Left lung (tissue), 10 donors: ENCODE measurements around the gene LSP1. TPM values are rescaled to one million over a fixed set of nuclear protein-coding genes. Genes with fewer than 3 reads are reported as not detected.

Source experiments
- ATAC-seq: fragments of 200-7000 bp; cut with Tn5 transposase; one replicate; pipeline ENCODE4 v1.9.1; 2020; ENCODE audit warnings: moderate library complexity
- DNase-seq, 4 donors: peaks; one replicate each; pipeline ENCODE4 v3.0.0-alpha.2; 2013 to 2020
- H3K27ac ChIP-seq, 2 donors: fragments of 200-600 bp; sonication (generic) in 1 of 2; one replicate each; pipeline versions ENCODE4 v1.5.0 to v1.8.0; 2020 to 2021
- H3K27me3 ChIP-seq, 2 donors: fragments of 200-600 bp; sonication (generic) in 1 of 2; one replicate each; pipeline versions ENCODE4 v1.5.0 to v1.8.0; 2020 to 2021
- H3K36me3 ChIP-seq, 2 donors: fragments of 200-600 bp; sonication (generic) in 1 of 2; one replicate each; pipeline versions ENCODE4 v1.5.0 to v1.8.0; 2020 to 2021
- H3K4me1 ChIP-seq, 2 donors: fragments of 200-600 bp; one replicate each; pipeline ENCODE4 v1.8.0; 2021
- H3K4me3 ChIP-seq, 2 donors: fragments of 200-600 bp; sonication (generic) in 1 of 2; one replicate each; pipeline versions ENCODE4 v1.5.0 to v1.8.0; 2020 to 2021; ENCODE audit warnings: mild to moderate bottlenecking in 1 of 2
- H3K9me3 ChIP-seq, 2 donors: fragments of 200-600 bp; sonication (generic) in 1 of 2; one replicate each; pipeline versions ENCODE4 v1.5.0 to v1.8.0; 2020 to 2021
- intact Hi-C, 2 donors: fragments of 100-400 bp; cut with DNase I; formaldehyde crosslinking; loops; one replicate each; pipeline versions ENCODE4 v1.11.2 to v1.14.2; 2022
- polyA plus RNA-seq, 6 donors: library from polyadenylated mRNA; unstranded; fragments of 120-200 nt; gene quantifications; one replicate each; pipeline ENCODE4 v1.2.1, GENCODE V29; 2013; ENCODE audit not compliant: insufficient read length in 6 of 6
- total RNA-seq, 2 donors: library from RNA; stranded (reverse); fragmentation: NEBNext Ultra II Directional; extraction: Animal tissue kit (Norgen Biotek cat#: 25700); gene quantifications; one replicate each; pipeline ENCODE4 v1.2.1, GENCODE V29; 2021
- TF ChIP-seq, protein P1 (sequence below), 2 donors: fragments of 200-600 bp; sonication (generic) in 1 of 2; IDR thresholded peaks; one replicate each; pipeline versions ENCODE4 v1.5.0 to v1.8.0; 2021; ENCODE audit warnings: antibody characterized with exemption in 2 of 2
- donor health status: DM: no; HTN: yes; CAD: no.
- donor health status: DM: no; HTN: no; CAD: no.

Gene LSP1
- total and polyA plus RNA-seq, 8 donors, result 5.9 to 76.6 (median 7.5) TPM

DNA sequence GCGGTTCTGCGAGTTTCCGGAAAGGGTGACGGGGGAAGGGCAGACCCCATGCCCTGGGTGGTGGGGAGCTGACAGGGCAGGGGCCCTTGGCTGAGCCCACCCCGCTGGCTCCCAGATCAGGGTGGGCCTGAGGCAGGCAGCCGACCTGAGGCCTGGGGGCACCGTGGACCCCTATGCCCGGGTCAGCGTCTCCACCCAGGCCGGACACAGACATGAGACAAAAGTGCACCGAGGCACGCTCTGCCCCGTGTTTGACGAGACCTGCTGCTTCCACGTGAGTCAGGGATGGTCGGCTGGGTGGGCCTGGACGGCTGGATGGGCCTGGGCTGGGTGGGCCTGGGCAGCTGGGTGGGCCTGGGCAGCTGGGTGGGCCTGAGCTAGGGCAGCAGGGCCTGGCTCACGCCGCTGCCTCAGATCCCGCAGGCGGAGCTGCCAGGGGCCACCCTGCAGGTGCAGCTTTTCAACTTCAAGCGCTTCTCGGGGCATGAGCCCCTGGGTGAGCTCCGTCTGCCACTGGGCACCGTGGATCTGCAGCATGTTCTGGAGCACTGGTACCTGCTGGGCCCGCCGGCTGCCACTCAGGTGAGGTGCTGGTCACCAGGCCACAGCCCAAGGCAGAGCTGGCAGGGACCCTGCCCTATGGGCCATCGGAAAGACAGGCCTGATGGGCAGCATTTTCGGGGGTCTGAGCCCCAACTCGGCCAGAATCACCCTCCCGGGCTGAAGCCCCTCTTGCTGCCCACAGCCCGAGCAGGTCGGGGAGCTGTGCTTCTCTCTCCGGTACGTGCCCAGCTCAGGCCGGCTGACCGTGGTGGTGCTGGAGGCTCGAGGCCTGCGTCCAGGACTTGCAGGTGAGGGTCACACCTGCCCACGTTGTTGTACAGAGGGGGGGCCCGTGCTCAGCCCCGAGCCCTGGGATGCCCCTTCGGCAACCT is 16.6 kb upstream of the LSP1 start:
- TF ChIP-seq, protein P1, sequence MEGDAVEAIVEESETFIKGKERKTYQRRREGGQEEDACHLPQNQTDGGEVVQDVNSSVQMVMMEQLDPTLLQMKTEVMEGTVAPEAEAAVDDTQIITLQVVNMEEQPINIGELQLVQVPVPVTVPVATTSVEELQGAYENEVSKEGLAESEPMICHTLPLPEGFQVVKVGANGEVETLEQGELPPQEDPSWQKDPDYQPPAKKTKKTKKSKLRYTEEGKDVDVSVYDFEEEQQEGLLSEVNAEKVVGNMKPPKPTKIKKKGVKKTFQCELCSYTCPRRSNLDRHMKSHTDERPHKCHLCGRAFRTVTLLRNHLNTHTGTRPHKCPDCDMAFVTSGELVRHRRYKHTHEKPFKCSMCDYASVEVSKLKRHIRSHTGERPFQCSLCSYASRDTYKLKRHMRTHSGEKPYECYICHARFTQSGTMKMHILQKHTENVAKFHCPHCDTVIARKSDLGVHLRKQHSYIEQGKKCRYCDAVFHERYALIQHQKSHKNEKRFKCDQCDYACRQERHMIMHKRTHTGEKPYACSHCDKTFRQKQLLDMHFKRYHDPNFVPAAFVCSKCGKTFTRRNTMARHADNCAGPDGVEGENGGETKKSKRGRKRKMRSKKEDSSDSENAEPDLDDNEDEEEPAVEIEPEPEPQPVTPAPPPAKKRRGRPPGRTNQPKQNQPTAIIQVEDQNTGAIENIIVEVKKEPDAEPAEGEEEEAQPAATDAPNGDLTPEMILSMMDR (IDR thresholded peaks at IDR 0.05), result no peak
- ATAC-seq (no peak), DNase-seq (peak in 2 of 4 donors; percentile 32 to 80)
- intact Hi-C loops, result loop anchor here in 1 of 2 donors (5.0 to 10.0 kb wide), 2 partner anchors 181 to 316 kb away; no protein-coding TSS in a partner anchor
- peaks cover 0 to 21% of the 10 kb centered on the region in 2 donors for H3K27me3 ChIP-seq
- no peak overlapping the region for H3K4me3 ChIP-seq
- H3K9me3 ChIP-seq, result no peaks in the 10 kb centered on the region
- peaks cover 9 to 55% of the 10 kb centered on the region in 2 donors for H3K4me1 ChIP-seq
- H3K27ac ChIP-seq, result no peak overlapping the region
- no peaks in the 10 kb centered on the region for H3K36me3 ChIP-seq

DNA sequence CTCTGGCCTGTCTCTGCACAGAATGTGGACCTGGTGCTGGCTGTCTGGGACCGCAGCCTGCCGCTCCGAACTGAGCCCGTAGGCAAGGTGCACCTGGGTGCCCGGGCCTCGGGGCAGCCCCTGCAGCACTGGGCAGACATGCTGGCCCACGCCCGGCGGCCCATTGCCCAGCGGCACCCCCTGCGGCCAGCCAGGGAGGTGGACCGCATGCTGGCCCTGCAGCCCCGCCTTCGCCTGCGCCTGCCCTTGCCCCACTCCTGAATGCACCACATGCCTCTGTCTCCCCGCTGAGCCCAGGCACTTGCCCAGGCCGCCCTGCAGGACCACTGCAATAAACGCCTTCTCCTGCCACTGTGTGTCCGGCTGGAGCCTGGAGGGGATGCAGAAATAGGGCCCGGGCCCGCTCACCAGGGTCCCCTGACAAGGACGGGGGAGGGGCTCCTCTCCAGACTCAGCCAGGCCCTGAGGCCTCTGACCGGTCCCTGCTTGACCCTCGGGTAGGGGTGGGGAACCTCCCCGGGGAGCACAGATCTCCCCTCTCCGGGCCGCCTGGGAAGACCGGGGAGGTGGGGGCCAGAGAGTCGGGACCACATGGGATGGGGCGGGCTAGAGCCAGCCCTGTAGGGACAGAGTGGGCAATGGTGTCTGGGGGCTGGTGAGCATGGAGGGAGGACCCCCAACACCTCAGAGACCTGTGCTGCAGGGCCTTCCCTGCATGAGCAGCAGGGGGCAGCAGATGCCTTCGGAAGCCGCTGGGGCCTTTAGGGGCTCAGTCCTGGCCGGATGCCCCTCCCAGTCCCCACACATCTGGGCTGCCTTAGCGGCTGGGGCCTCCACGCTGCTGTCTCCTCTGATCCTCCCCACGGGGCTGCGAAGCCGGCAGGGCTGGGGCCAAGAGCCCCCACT is 15.5 kb upstream of the LSP1 start:
- TF ChIP-seq, protein P1 (IDR thresholded peaks at IDR 0.05), result peak; percentile 72 to 85
- peak; percentile 24 for ATAC-seq
- Histone ChIP-seq H3K36me3 (no peaks in the 10 kb centered on the region), H3K27ac (no peak overlapping the region), H3K9me3 (no peaks in the 10 kb centered on the region), H3K27me3 (peaks cover 0 to 11% of the 10 kb centered on the region in 2 donors), H3K4me1 (peaks cover 5 to 46% of the 10 kb centered on the region in 2 donors), H3K4me3 (no peak overlapping the region)
- intact Hi-C loops, result loop anchor here in 1 of 2 donors (5.0 to 10.0 kb wide), 2 partner anchors 183 to 315 kb away; no protein-coding TSS in a partner anchor
- peak in 3 of 4 donors; percentile 72 to 89 (median 82) for DNase-seq

DNA sequence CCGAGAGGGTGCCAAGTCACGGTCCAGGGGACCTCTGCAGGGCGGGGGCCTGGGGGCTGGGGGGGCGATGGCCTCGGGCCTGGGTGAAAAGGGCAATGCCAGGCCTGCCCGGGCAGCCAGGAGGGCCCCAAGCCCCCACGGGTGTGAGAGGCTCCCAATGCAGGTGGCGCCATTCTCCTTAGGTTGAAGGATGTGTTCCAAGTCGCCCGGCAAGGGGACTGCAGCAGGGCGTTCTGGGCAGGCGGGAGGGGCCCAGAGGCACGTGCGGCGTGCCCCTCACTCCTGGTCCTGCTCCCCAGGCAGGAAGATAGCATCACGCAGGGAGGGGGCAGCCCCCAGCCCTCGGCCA is 14.8 kb upstream of the LSP1 start:
- H3K36me3 ChIP-seq, result no peaks in the 10 kb centered on the region
- intact Hi-C loops, result loop anchor here in 1 of 2 donors (5.0 to 10.0 kb wide), 2 partner anchors 183 to 314 kb away; no protein-coding TSS in a partner anchor
- H3K4me3 ChIP-seq, result no peak overlapping the region
- DNase-seq, result no peak
- H3K9me3 ChIP-seq, result no peaks in the 10 kb centered on the region
- no peak for ATAC-seq
- peaks cover 0 to 7% of the 10 kb centered on the region in 2 donors for H3K27me3 ChIP-seq
- peaks cover 3 to 43% of the 10 kb centered on the region in 2 donors for H3K4me1 ChIP-seq
- no peak overlapping the region for H3K27ac ChIP-seq
- TF ChIP-seq, protein P1 (IDR thresholded peaks at IDR 0.05), result no peak

DNA sequence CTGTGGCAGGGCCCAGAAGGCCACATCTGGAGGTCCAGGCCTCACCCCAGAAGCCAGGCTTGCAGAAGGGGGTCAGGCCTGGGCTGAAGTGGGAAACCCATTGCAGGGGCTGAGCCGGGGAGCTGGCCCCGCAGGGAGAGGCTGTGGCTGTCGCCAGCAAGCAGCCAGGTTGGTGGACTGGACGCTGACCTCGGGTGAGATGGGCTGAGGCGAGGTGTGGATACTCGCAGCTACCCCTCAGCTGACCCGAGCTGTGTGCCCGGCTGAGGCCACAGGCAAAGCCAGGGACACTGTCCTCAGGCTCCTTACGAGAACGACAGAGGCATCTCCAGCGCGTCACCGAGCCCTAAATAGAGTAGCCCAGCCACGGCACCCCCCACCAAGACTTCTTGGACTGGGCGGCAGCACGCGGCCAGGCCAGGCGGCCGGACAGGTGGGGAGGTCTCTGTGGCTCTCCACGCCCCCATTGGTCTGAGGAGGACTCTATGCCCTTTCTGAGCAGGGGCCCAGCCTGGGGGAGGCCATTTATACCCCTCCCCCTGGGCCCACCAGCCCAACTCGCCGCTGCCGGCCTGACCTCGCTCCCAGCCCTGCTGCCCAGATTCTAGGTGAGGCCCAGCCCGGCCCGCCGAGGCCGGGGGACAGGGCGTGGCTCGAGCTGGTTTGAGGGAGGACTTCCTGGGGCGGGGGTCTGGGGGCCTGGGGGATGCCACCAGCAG is 14.3 kb upstream of the LSP1 start, which contains the start of gene TNNI2:
TSS of gene TNNI2 (plus strand) at position 556 of the 719 bp plus-strand sequence. CDS start 716 bp downstream, outside the sequence.
- TF ChIP-seq, protein P1 (IDR thresholded peaks at IDR 0.05), result no peak
- no peaks in the 10 kb centered on the region for H3K9me3 ChIP-seq
- ATAC-seq (no peak), DNase-seq (peak in 2 of 4 donors; percentile 40 to 77)
- no peaks in the 10 kb centered on the region for H3K36me3 ChIP-seq
- peaks cover 3 to 48% of the 10 kb centered on the region in 2 donors for H3K4me1 ChIP-seq
- peaks cover 0 to 7% of the 10 kb centered on the region in 2 donors for H3K27me3 ChIP-seq
- intact Hi-C loops, result loop anchor here in 1 of 2 donors (5.0 to 10.0 kb wide), 2 partner anchors 184 to 314 kb away; no protein-coding TSS in a partner anchor
- H3K4me3 ChIP-seq, result no peak within 1 kb of the TSS
- H3K27ac ChIP-seq, result peak within 1 kb of the TSS in 1 of 2 donors; percentile 88
